Heart left ventricle (tissue), 13 donors: ENCODE measurements around the gene MED4.

ENCODE experiments used
- POLR2A ChIP-seq, 2 donors: fragments of 450-650 bp; IDR thresholded peaks; one replicate each; pipeline ENCODE4 v1.6.1; 2017; ENCODE audit warnings: antibody characterized with exemption in 2 of 2, mild to moderate bottlenecking in 2 of 2, moderate library complexity in 2 of 2
- TF ChIP-seq, protein P1 (sequence below), 12 donors: fragments of 200-600 bp; sonication (generic) in 4 of 12; IDR thresholded peaks; one replicate each; pipeline versions ENCODE4 v1.5.0 to v1.8.0; 2018 to 2022; ENCODE audit warnings: antibody characterized with exemption in 12 of 12, mild to moderate bottlenecking in 5 of 12
- donor health status: ischemic (EF 13 %, LVEDD 7.1; RV severe dilation, severe dysfunction).
- donor health status: DM: no; HTN: yes; CAD: no.
- donor health status: DM: no; HTN: no; CAD: no.
- donor health status: ischemic (EF 25% LVEDD 6.9; RV normal size, moderate dysfunction).
- donor health status: ischemic (EF 25% LVEDD 5.7; RV mildly dilated, moderate dysfunction).
- donor health status: ischemic (EF 35%, LVEDD 5.7; RV mildly dilated, moderate dysfunction).
- donor health status: nonischemic (EF 11% LVEDD 7.7; RV severe dilation, severe dysfunction).
- donor health status: DM: yes; HTN: yes; CAD: no.
- donor health status: PGD.
- donor health status: ischemic (EF 29% LVEDD 5.4; RV normal size, mild dysfunction).
- donor health status: nonischemic (EF 23%, LVEDD 6.1; RV moderate dilation, normal function).

- peak in 1 of 2 donors; percentile 77 for TF ChIP-seq POLR2A (IDR thresholded peaks at IDR 0.05)
- TF ChIP-seq, protein P1, sequence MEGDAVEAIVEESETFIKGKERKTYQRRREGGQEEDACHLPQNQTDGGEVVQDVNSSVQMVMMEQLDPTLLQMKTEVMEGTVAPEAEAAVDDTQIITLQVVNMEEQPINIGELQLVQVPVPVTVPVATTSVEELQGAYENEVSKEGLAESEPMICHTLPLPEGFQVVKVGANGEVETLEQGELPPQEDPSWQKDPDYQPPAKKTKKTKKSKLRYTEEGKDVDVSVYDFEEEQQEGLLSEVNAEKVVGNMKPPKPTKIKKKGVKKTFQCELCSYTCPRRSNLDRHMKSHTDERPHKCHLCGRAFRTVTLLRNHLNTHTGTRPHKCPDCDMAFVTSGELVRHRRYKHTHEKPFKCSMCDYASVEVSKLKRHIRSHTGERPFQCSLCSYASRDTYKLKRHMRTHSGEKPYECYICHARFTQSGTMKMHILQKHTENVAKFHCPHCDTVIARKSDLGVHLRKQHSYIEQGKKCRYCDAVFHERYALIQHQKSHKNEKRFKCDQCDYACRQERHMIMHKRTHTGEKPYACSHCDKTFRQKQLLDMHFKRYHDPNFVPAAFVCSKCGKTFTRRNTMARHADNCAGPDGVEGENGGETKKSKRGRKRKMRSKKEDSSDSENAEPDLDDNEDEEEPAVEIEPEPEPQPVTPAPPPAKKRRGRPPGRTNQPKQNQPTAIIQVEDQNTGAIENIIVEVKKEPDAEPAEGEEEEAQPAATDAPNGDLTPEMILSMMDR (IDR thresholded peaks at IDR 0.05) = peak; percentile 98 to 100 (median 99)
Measured at GRCh38 chr13:48094781-48095502, at the start of gene MED4.
